ENCODE measurements around the gene CPNE5.

The CPNE5 gene

GRCh38 chr6:36695414-36695813 is 143.8 kb downstream of the CPNE5 start:
- DNase-seq, result no peak

GRCh38 chr6:36694616-36695015 is 144.6 kb downstream of the CPNE5 start:
- DNase-seq, result no peak

GRCh38 chr6:36692861-36693702 is 146.2 kb downstream of the CPNE5 start:
- DNase-seq, result no peak

GRCh38 chr6:36692220-36692619 is 147.0 kb downstream of the CPNE5 start:
- no peak for DNase-seq

- no peak for DNase-seq
Measured at GRCh38 chr6:36691612-36692011, 147.6 kb downstream of the CPNE5 start.

GRCh38 chr6:36691011-36691410 is 148.2 kb downstream of the CPNE5 start:
- DNase-seq, result no peak

Measured in activated CD8-positive, alpha-beta memory T cell treated with anti-CD3 and anti-CD28 coated beads, Interleukin-2, amount 50 U/mL, for 4 hours (primary cell).